HG03064 (cell line): ENCODE results near the gene PRKCZ.
A peak's percentile ranks its signal among the peaks of the same experiment; 100 is the strongest.
"Not testable (repeated sequence)": the region's sequence is repeated elsewhere in the genome, so short reads cannot be mapped to it uniquely, and the experiment has no call there.

Experiments
- ATAC-seq: cut with Tn5 transposase; IDR thresholded peaks from one replicate; pipeline ENCODE4 v1.9.1; 2021; ENCODE audit warnings: low read depth; ENCODE audit not compliant: unreplicated experiment

The PRKCZ gene

DNA sequence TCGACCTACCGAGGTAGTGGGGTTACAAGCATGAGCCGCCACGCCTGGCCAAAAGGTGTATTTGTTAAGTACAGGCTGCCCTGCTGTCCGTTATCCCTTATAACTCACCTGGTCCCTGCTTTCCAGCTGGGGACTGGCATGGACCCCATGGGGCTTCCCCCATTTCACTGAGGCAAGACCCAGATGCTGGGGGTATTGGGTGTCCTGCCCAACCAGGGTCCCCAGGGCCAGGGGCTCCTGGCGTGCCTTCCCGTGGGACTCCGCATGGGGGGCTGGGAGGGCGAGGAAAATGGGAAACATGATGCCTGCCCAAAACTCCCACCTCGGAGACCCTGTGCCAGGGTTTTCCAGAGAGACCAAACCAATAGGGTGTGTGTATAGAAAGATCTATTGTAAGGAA, 79.9 kb downstream of the PRKCZ start:
- ATAC-seq: no peak

GRCh38 chr1:2130871-2131289, 80.7 kb downstream of the PRKCZ start:
- ATAC-seq: no peak

GRCh38 chr1:2132222-2133038, 82.2 kb downstream of the PRKCZ start:
- no peak for ATAC-seq

GRCh38 chr1:2133039-2133878, 83.0 kb downstream of the PRKCZ start:
- peak; percentile 93 for ATAC-seq

- ATAC-seq: no peak
Observed at GRCh38 chr1:2133879-2134215, 83.6 kb downstream of the PRKCZ start.

GRCh38 chr1:2134266-2134620, 84.0 kb downstream of the PRKCZ start:
- ATAC-seq: no peak

GRCh38 chr1:2134621-2135307, 84.6 kb downstream of the PRKCZ start:
- no peak for ATAC-seq

DNA sequence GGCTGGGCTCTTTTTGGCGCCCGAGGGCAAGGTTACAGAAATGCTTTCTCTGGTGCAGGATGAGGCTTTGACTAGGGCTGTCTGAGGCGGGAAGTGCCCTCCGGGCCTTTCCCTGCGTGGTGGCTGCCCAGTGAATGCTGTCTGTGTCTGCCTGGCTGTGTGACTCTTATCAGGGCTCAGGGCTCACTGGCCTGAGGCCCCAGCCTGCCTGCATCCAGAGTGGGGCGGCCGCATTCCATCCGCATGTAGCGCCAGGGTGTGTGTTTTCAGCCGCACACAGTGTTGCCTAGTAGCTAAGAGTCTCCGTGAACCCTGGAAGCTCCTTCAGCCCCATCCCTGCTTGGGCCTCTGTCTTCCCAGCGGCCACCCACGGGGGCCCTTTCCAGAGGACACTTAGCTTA, 85.2 kb downstream of the PRKCZ start:
- ATAC-seq: no peak

GRCh38 chr1:2135941-2136340, 85.7 kb downstream of the PRKCZ start:
- no peak for ATAC-seq

DNA sequence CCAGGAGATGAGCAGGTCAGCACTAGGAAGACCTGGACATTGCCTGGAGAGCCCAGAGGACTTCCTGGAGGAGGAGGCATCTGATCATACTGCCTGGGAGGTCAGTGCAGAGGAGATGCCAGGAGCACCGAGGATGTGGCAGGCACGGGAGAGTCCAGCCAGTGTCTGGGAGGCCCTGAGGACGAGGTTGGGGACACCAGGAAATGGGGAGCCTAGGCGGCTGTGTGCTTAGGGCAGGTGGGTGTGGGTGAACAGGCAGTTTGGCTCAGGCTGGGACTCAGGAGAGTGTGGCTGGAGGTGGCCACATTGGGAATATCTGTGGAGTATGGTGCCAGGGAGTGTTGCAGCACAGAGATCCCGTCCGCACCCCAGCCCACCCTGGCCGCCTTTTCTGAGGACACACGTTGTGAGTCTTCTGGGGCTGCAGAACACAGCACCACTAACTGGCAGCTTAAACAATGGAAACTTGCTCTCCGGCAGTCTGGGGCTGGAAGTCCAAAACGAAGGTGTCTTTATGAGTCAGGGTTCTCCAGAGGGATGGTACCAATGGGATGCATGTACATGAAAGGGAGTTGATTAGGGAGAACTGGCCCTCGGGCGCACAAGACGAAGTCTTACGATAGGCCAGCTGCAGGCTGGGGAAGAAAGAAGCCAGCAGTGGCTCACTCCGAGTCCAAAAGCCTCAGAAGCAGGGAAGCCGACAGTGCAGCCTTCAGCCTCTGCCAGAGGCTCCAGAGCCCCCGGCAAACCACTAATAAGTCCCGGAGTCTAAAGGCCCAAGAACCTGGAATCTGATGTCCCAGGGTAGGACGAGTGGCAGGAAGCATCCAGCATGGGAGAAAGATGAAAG, 86.4 kb downstream of the PRKCZ start:
- no peak for ATAC-seq

DNA sequence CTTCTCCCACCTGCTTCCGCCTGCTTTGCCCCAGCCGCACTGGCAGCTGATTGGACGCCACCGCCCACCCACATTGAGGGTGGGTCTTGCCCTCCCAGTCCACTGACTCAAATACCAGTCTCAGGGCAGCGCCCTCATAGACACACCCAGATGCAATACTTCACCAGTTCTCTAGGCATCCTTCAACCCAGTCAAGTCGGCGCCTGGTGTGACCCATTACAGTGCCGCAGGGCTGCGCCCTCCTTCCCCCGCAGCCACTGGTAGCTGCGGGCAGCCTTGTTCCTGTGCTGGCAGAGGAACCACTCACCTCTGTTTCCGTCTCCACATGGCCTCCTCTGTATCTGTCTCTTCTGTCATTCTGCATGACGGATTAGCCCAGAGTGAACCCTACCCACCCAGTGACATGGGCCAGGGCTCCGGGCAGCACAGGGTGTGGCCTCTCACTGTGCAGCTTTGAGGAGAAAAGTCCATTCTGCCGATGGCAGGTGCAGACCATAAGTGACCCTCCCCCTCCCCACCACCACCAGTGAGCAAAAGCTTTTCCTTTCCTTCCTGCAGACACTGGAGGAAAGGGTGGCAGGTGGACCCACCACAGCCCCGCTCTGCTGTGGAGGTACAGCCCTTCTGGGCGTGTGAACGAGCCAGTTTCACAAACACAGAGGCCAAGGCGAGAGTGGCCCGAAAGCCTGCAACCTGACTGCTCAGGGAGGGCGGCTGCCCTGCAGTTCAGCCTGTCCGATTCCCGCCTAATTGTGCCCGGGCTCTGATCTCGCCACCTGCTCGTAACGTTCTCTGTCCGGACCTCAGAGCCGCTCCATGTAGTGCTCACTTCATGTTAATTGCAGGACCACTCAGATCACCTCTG, 87.3 kb downstream of the PRKCZ start:
- no peak for ATAC-seq

GRCh38 chr1:2139156-2139555, 88.9 kb downstream of the PRKCZ start:
- ATAC-seq: not testable (repeated sequence)

DNA sequence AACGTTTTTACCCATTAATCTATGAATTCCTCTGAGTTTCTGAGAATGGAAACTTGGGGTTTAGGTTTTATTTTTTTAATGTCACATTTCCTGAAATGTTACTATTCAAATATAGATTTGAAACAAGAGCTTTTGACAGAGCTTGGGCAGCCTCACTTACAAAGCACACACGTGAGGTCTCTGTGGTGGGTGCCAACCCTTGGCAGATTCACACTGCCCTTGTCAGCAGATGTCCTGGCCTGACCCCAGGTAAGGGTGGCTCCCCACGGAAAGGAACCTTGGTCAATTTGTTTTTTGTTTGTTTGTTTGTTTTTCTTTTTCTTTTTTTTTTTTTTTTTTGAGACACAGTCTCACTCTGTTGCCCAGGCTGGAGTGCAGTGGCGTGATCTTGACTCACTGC, 90.8 kb downstream of the PRKCZ start:
- ATAC-seq: no peak

GRCh38 chr1:2143814-2144500, 93.7 kb downstream of the PRKCZ start:
- no peak for ATAC-seq

DNA sequence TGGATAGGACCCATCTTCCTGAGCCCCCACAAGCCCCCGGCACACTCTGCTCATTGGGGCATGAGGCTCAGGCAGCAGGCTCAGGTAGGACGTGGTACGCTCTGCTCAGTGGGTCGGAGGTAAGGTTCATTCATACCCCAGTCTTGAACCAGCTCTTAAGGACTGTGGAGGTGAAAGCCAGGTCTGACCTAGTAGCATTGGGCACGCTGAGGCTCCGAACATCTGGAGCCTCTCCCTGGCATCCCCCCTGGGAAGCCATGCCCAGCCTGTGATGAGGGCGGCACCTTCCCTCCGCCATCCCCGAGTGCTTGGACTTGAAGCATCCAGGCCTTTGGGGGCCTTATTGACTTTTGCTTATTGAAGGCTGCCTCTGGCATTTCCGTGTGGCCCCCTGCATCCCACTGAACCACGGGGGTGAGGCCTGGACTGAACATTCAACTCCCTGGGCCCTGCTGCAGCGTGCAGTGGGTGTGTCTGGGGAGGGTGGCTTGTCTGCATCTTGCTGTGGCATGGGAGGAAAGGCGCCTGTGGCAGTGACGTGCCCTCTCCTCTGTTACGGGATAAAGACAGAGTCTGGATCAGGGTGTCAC, 94.4 kb downstream of the PRKCZ start:
- no peak for ATAC-seq

DNA sequence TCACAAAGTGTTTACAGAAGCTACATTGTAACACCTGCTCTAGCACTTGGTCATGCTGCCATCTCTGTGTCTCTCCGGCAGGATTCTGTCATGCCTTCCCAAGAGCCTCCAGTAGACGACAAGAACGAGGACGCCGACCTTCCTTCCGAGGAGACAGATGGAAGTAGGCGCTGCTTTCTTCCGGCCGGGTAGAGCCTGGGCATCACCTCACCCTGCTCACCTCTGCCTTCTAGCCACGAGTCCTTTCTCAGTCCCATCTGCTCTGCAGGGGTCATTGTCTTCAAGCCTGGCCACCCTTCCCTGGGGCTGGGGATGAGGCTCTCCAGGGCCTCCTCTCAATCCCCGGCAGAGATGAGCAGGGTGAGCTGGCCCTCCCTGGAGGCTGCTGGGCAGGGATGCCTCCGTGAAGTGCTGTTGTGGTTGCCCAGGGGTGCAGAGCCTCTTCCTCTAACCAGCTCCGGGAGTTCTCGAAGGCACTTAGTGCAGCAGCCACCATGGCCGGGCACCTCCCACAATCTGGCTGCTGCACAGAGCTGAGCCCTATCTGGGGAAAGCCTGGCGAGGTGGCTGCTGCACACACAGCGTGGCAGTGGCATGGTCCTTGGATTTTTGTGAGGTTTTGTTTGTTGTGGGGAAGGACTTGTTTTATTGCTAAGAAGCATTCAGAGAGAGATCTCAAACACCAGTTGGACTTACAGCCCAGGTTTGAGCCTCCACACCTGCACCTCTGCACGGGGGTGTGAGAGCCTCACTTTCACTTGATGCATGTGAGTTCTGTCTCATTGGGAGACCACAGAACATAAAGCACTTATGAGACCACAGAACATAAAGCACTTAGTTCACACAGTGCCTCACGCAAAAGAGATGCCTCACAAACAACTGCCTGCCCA, 96.0 kb downstream of the PRKCZ start:
- ATAC-seq: no peak

DNA sequence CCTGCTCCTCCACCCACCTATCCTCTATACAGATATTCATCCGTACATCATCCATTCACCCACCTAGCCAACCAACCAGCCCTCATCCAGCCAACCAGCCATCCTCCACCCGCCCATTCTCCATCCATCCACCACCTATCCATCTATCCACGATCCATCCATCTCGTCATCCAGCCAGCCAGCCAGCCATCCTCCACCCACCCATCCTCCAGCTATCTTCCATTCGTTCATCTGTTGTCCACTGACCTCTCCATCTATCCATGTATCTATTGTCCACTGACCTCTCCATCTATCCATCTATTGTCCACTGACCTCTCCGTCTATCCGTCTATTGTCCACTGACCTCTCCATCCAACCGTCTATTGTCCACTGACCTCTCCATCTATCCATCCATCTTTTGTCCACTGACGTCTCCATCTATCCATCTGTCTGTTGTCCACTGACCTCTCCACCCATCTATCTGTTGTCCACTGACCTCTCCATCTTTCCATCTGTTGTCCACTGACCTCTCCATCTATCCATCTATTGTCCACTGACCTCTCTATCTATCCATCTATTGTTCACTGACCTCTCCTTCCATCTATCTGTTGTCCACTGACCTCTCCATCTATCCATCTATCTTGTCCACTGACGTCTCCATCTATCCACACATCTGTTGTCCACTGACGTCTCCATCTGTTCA, 96.8 kb downstream of the PRKCZ start:
- ATAC-seq: no peak
